H1 (cell line): ENCODE measurements around the gene CDYL. TPM values are rescaled to one million over a fixed set of nuclear protein-coding genes. Genes with fewer than 3 reads are reported as not detected.

Source experiments
- CTCF ChIA-PET: fragments of 300-600 bp; sonication (Branson Sonifier 250); formaldehyde crosslinking; loops from one replicate; lab custom pipeline; 2021; ENCODE audit not compliant: partially characterized antibody; lab: Charles Lee
- POLR2A ChIA-PET: fragments of 300-600 bp; sonication (Branson Sonifier 250); formaldehyde crosslinking; loops from one replicate; lab custom pipeline; 2021; ENCODE audit warnings: inconsistent platforms; ENCODE audit not compliant: partially characterized antibody; lab: Charles Lee
- DNase-seq, 2 experiments: peaks; one replicate each; pipeline versions ENCODE4 v3.0.0 to v3.0.0-alpha.2; 2010 to 2022; ENCODE audit warnings: low spot score in 2 of 2, low read depth in 1 of 2, mixed read lengths in 1 of 2
- FAIRE-seq: peaks from 2 replicates; lab custom pipeline; 2011; peaks lifted over from hg19 to GRCh38; lab: Jason Lieb, UNC
- H2AFZ ChIP-seq: 2 replicates; pipeline ENCODE4 v1.8.1; 2012; ENCODE audit warnings: low read length, inconsistent platforms
- H2AK5ac ChIP-seq: 2 replicates; pipeline ENCODE4 v1.6.1; 2013; ENCODE audit warnings: low read depth, low read length
- H2BK120ac ChIP-seq: replicated peaks from 2 replicates; pipeline ENCODE3; 2013; ENCODE audit warnings: low read depth, low read length, inconsistent platforms
- H2BK12ac ChIP-seq: 2 replicates; pipeline ENCODE4 v1.6.1; 2013; ENCODE audit warnings: low read depth, low read length
- H2BK15ac ChIP-seq: 2 replicates; pipeline ENCODE4 v1.6.1; 2013; ENCODE audit warnings: low read length
- H2BK20ac ChIP-seq: 2 replicates; pipeline ENCODE4 v1.6.1; 2013; ENCODE audit warnings: low read length
- H2BK5ac ChIP-seq: 2 replicates; pipeline ENCODE4 v1.6.1; 2013; ENCODE audit warnings: low read depth, low read length
- H3K14ac ChIP-seq: 2 replicates; pipeline ENCODE4 v1.6.1; 2013; ENCODE audit warnings: inconsistent platforms; ENCODE audit not compliant: insufficient read length
- H3K18ac ChIP-seq: 2 replicates; pipeline ENCODE4 v1.6.1; 2013; ENCODE audit warnings: low read length; ENCODE audit errors: extremely low read depth
- H3K23ac ChIP-seq: 2 replicates; pipeline ENCODE4 v1.6.1; 2013; ENCODE audit warnings: inconsistent platforms; ENCODE audit not compliant: insufficient read length
- H3K23me2 ChIP-seq: 2 replicates; pipeline ENCODE4 v1.6.1; 2013; ENCODE audit warnings: low read depth, low read length
- H3K27ac ChIP-seq: 2 replicates; pipeline ENCODE4 v1.6.1; 2011; ENCODE audit warnings: low read depth, low read length, inconsistent platforms
- H3K27me3 ChIP-seq, 4 experiments: replicated peaks in 1 of 4; 1 replicate in 1 of 4; 2 replicates in 3 of 4; pipeline versions ENCODE4 v1.6.1 to v1.8.1; 2011 to 2013; ENCODE audit warnings: low read length in 3 of 4, mild to moderate bottlenecking in 3 of 4, inconsistent platforms in 2 of 4, mixed read lengths in 2 of 4, moderate library complexity in 1 of 4; ENCODE audit not compliant: control insufficient read depth in 3 of 4, insufficient read depth in 3 of 4; ENCODE audit errors: extremely low read depth in 1 of 4
- H3K36me3 ChIP-seq, 4 experiments: 2 replicates each; pipeline versions ENCODE4 v1.6.1 to v1.8.1; 2011 to 2013; ENCODE audit warnings: mild to moderate bottlenecking in 4 of 4, low read length in 3 of 4, moderate library complexity in 2 of 4, control low read depth in 1 of 4, inconsistent platforms in 1 of 4; ENCODE audit not compliant: insufficient read depth in 4 of 4, control insufficient read depth in 2 of 4
- H3K4ac ChIP-seq: replicated peaks from 2 replicates; pipeline ENCODE3; 2013; ENCODE audit warnings: low read length, low read depth, mixed read lengths, inconsistent platforms; ENCODE audit not compliant: insufficient read length
- H3K4me1 ChIP-seq, 4 experiments: replicated peaks in 1 of 4; 1 replicate in 1 of 4; 2 replicates in 3 of 4; pipeline versions ENCODE4 v1.6.1 to v1.8.1; 2011 to 2013; ENCODE audit warnings: low read length in 3 of 4, inconsistent platforms in 2 of 4, mixed read lengths in 1 of 4; ENCODE audit not compliant: insufficient read depth in 4 of 4, control insufficient read depth in 3 of 4
- H3K4me2 ChIP-seq, 2 experiments: 2 replicates each; pipeline versions ENCODE4 v1.6.1 to v1.8.1; 2011 to 2013; ENCODE audit warnings: low read depth in 2 of 2, low read length in 2 of 2, control low read depth in 1 of 2, inconsistent platforms in 1 of 2, mild to moderate bottlenecking in 1 of 2; ENCODE audit not compliant: insufficient read depth in 1 of 2
- H3K4me3 ChIP-seq, 4 experiments: fragments of 200-600, 300-600 bp in 1 of 4; sonication (generic), shearing (Covaris generic), sonication (Bioruptor Twin) in 1 of 4; 2 replicates each; pipeline versions ENCODE4 v1.5.1 to v1.8.1; 2011 to 2016; ENCODE audit warnings: low read length in 4 of 4, low read depth in 3 of 4, control low read depth in 2 of 4, inconsistent platforms in 2 of 4, mild to moderate bottlenecking in 2 of 4, mixed read lengths in 1 of 4, moderate library complexity in 1 of 4; ENCODE audit not compliant: insufficient read depth in 2 of 4; ENCODE audit errors: extremely low read depth in 1 of 4
- H3K56ac ChIP-seq: replicated peaks from 2 replicates; pipeline ENCODE3; 2013; ENCODE audit warnings: low read depth, mild to moderate bottlenecking, mixed read lengths, low read length, inconsistent platforms; ENCODE audit not compliant: insufficient read length
- H3K79me1 ChIP-seq: 2 replicates; pipeline ENCODE4 v1.6.1; 2013; ENCODE audit warnings: low read depth, low read length, control low read depth
- H3K79me2 ChIP-seq, 2 experiments: 2 replicates each; pipeline versions ENCODE4 v1.6.1 to v1.8.1; 2012 to 2013; ENCODE audit warnings: low read length in 2 of 2, mild to moderate bottlenecking in 2 of 2, inconsistent platforms in 1 of 2; ENCODE audit not compliant: insufficient read depth in 2 of 2, control insufficient read depth in 1 of 2
- H3K9ac ChIP-seq, 4 experiments: replicated peaks in 1 of 4; 1 replicate in 1 of 4; 2 replicates in 3 of 4; pipeline versions ENCODE4 v1.6.1 to v1.8.1; 2011 to 2013; ENCODE audit warnings: low read depth in 3 of 4, low read length in 3 of 4, control low read depth in 2 of 4, mild to moderate bottlenecking in 2 of 4, moderate library complexity in 2 of 4, inconsistent platforms in 1 of 4; ENCODE audit errors: extremely low read depth in 1 of 4
- H3K9me3 ChIP-seq, 2 experiments: 2 replicates each; pipeline versions ENCODE4 v1.6.1 to v1.8.1; 2012 to 2013; ENCODE audit warnings: mild to moderate bottlenecking in 2 of 2, moderate library complexity in 2 of 2, control low read depth in 1 of 2, inconsistent platforms in 1 of 2, low read depth in 1 of 2, low read length in 1 of 2, mixed read lengths in 1 of 2; ENCODE audit not compliant: insufficient read depth in 2 of 2
- H4K20me1 ChIP-seq, 2 experiments: replicated peaks in 1 of 2; 2 replicates each; pipeline versions ENCODE3 to v1.8.1; 2011 to 2013; ENCODE audit warnings: inconsistent platforms in 2 of 2, low read length in 2 of 2, mild to moderate bottlenecking in 1 of 2; ENCODE audit not compliant: insufficient read depth in 2 of 2, control insufficient read depth in 1 of 2
- H4K5ac ChIP-seq: 2 replicates; pipeline ENCODE4 v1.6.1; 2013; ENCODE audit warnings: low read length, low read depth, mixed read lengths, inconsistent platforms; ENCODE audit not compliant: insufficient read length
- H4K8ac ChIP-seq: 2 replicates; pipeline ENCODE4 v1.8.0; 2013; ENCODE audit warnings: mild to moderate bottlenecking, moderate library complexity, low read length, inconsistent platforms; ENCODE audit not compliant: insufficient read depth; ENCODE audit errors: extremely low read depth
- H4K91ac ChIP-seq: replicated peaks from 2 replicates; pipeline ENCODE3; 2013; ENCODE audit warnings: low read length, mixed read lengths, inconsistent platforms; ENCODE audit not compliant: insufficient read length
- CHD2 ChIP-seq: IDR thresholded peaks from 2 replicates; pipeline ENCODE4 v1.6.1; 2012; ENCODE audit warnings: low read length, improper control_type of control experiment
- CREB1 ChIP-seq: IDR thresholded peaks from 2 replicates; pipeline ENCODE4 v1.6.1; 2012; ENCODE audit warnings: inconsistent platforms
- EGR1 ChIP-seq: IDR thresholded peaks from 2 replicates; pipeline ENCODE4 v1.6.1; 2011; ENCODE audit warnings: low read depth, low read length, borderline replicate concordance
- HDAC2 ChIP-seq, 2 experiments: fragments of 300-600 bp in 1 of 2; sonication (generic) in 1 of 2; IDR thresholded peaks; 2 replicates each; pipeline ENCODE4 v1.6.1; 2011 to 2012; ENCODE audit warnings: low read depth in 2 of 2, low read length in 2 of 2, mild to moderate bottlenecking in 2 of 2, moderate library complexity in 2 of 2, borderline replicate concordance in 1 of 2, inconsistent platforms in 1 of 2
- JUND ChIP-seq: IDR thresholded peaks from 2 replicates; pipeline ENCODE4 v1.6.1; 2011; ENCODE audit warnings: mild to moderate bottlenecking, improper control_type of control experiment, low read length
- POLR2A ChIP-seq, 2 experiments: IDR thresholded peaks; 1 replicate in 1 of 2; 2 replicates in 1 of 2; pipeline ENCODE4 v1.6.1; 2011; ENCODE audit warnings: low read depth in 2 of 2, low read length in 2 of 2, mild to moderate bottlenecking in 2 of 2; ENCODE audit errors: control extremely low read depth in 1 of 2
- SAP30 ChIP-seq: fragments of 300-600 bp; sonication (generic); IDR thresholded peaks from 2 replicates; pipeline ENCODE4 v1.7.1; 2012; ENCODE audit warnings: low read length, moderate library complexity, mild to moderate bottlenecking, inconsistent platforms; ENCODE audit not compliant: insufficient read depth, insufficient replicate concordance
- TAF1 ChIP-seq: IDR thresholded peaks from 2 replicates; pipeline ENCODE4 v1.6.1; 2011; ENCODE audit warnings: mild to moderate bottlenecking, low read depth, low read length
- WGBS, 2 experiments: shearing (Covaris generic) in 1 of 2; methylation state at CpG; one replicate each; pipeline versions ENCODE4 v1.1.6 to v1.1.7; 2013 to 2015; ENCODE audit warnings: low lambda C conversion rate in 2 of 2, mixed read lengths in 2 of 2, inconsistent platforms in 1 of 2, low coverage in 1 of 2, missing lambda C conversion rate in 1 of 2; ENCODE audit not compliant: insufficient replicate concordance in 2 of 2, insufficient coverage in 1 of 2, insufficient read length in 1 of 2; ENCODE audit errors: extremely low coverage in 1 of 2, missing lambda C conversion rate in 1 of 2; 5-methylcytosine and 5-hydroxymethylcytosine counted together
- polyA plus RNA-seq, 7 experiments: library from polyadenylated mRNA; depleted of rRNA in 3 of 7; stranded (reverse) in 5 of 7; unstranded in 2 of 7; fragments of >200 nt in 5 of 7; fragments of 200-250 nt in 2 of 7; gene quantifications; 1 replicate in 5 of 7; 2 replicates in 1 of 7; 4 replicates in 1 of 7; pipeline versions ENCODE4 v1.2.1 to v1.2.3, GENCODE V29; 2011 to 2013; ENCODE audit warnings: missing spikeins in 2 of 7, mixed read lengths in 2 of 7
- total RNA-seq: library from RNA; stranded (reverse); fragmentation: NEBNext Ultra II Directional; extraction: Animal tissue kit (Norgen Biotek cat#: 25700); gene quantifications from 2 replicates; pipeline ENCODE4 v1.2.1, GENCODE V29; 2021

Gene CDYL
- total and polyA plus RNA-seq, 2 of the 8 experiments (the other 6 are each of a cell fraction or from before 2014, with no cell fraction given), result 56.4 to 119 TPM

GRCh38 chr6:4808396-4808795, 32.2 kb downstream of the CDYL start:
- DNase-seq (no peak), FAIRE-seq (no peak)
- ChIA-PET POLR2A (interaction anchor here (1.4 kb wide), 1 partner anchor 31 kb away, joined by 4 read pairs; no protein-coding TSS in a partner anchor), CTCF (interaction anchor here (0.9 to 3.1 kb wide), 6 partner anchors 9 to 29 kb away, joined by 3 to 14 read pairs (median 4); no protein-coding TSS in a partner anchor)
- WGBS, 2 experiments, result 94% methylated on average over 6 of the region's 6 CpGs; no CpG with 5 or more reads in 1 of the 2 experiments
- Histone ChIP-seq H3K56ac (no peak overlapping the region), H3K4me2 (no peak overlapping the region), H2BK120ac (no peak overlapping the region), H3K79me1 (peaks cover 15% of the 10 kb centered on the region; the same call in 1 of the 2 replicates), H3K4me1 (peaks cover 5 to 19% (median 8%) of the 10 kb centered on the region in 4 experiments), H4K8ac (no peak overlapping the region), H2BK5ac (no peak overlapping the region), H4K91ac (no peak overlapping the region), H3K4ac (no peak overlapping the region), H2BK12ac (no peak overlapping the region), H3K23ac (no peak overlapping the region), H4K20me1 (peaks cover 39 to 63% of the 10 kb centered on the region in 2 experiments), H3K79me2 (peaks cover 46 to 98% of the 10 kb centered on the region in 2 experiments), H4K5ac (no peak overlapping the region), H2AK5ac (no peak overlapping the region), H2BK15ac (no peak overlapping the region), H2BK20ac (no peak overlapping the region), H3K14ac (no peak overlapping the region), H3K4me3 (no peak overlapping the region), H3K27ac (no peak overlapping the region), H3K18ac (no peak overlapping the region), H2AFZ (no peak overlapping the region), H3K36me3 (0 out of 8 replicates have a peak, but pooled peaks cover 0 to 5% (median 0%) of the 10 kb centered on the region in 4 experiments), H3K27me3 (no peaks in the 10 kb centered on the region), H3K9ac (no peak overlapping the region), H3K9me3 (no peaks in the 10 kb centered on the region), H3K23me2 (no peaks in the 10 kb centered on the region)
- TF ChIP-seq HDAC2 (IDR thresholded peaks at IDR 0.05; ENCODE audit: borderline replicate concordance in 1 of 2, low read depth in 2 of 2, low read length in 2 of 2) (no peak), CREB1 (no peak), SAP30 (no peak), TAF1 (no peak), CHD2 (no peak), JUND (no peak), POLR2A (IDR thresholded peaks at IDR 0.05; ENCODE audit: control extremely low read depth in 1 of 2, low read depth in 2 of 2, low read length in 2 of 2) (no peak), EGR1 (no peak)
